H1 (cell line): Measurements from ENCODE around the gene NKAIN1. TPM values are rescaled to one million over a fixed set of nuclear protein-coding genes. Genes with fewer than 3 reads are reported as not detected.

ENCODE experiments used
- ATF3 ChIP-seq: IDR thresholded peaks from 2 replicates; pipeline ENCODE4 v1.6.1; 2011; ENCODE audit warnings: low read depth, mild to moderate bottlenecking, low read length; ENCODE audit not compliant: insufficient read depth
- CBX8 ChIP-seq: fragments of 300-800, 300-1000 bp; sonication (generic); IDR thresholded peaks from 2 replicates; pipeline ENCODE4 v1.7.1; 2016; ENCODE audit warnings: low read depth, low read length, borderline replicate concordance
- CTCF ChIP-seq, 3 experiments: IDR thresholded peaks; 1 replicate in 2 of 3; 2 replicates in 1 of 3; pipeline versions ENCODE4 v1.5.1 to v1.6.1; 2011; ENCODE audit warnings: low read length in 3 of 3, mild to moderate bottlenecking in 3 of 3, inconsistent platforms in 2 of 3, low read depth in 1 of 3, moderate library complexity in 1 of 3; ENCODE audit not compliant: insufficient read depth in 1 of 3; ENCODE audit errors: control extremely low read depth in 1 of 3
- EP300 ChIP-seq, 2 experiments: IDR thresholded peaks; 1 replicate in 1 of 2; 2 replicates in 1 of 2; pipeline ENCODE4 v1.6.1; 2011 to 2012; ENCODE audit warnings: low read depth in 2 of 2, low read length in 2 of 2, mild to moderate bottlenecking in 2 of 2, borderline replicate concordance in 1 of 2, inconsistent platforms in 1 of 2, moderate library complexity in 1 of 2
- POU5F1 ChIP-seq: IDR thresholded peaks from 2 replicates; pipeline ENCODE4 v1.6.1; 2011; ENCODE audit warnings: low read depth, mild to moderate bottlenecking, low read length, moderate library complexity
- SRF ChIP-seq: IDR thresholded peaks from 2 replicates; pipeline ENCODE4 v1.6.1; 2011; ENCODE audit warnings: mild to moderate bottlenecking, low read depth, low read length, moderate library complexity
- polyA plus RNA-seq, 7 experiments: library from polyadenylated mRNA; depleted of rRNA in 3 of 7; stranded (reverse) in 5 of 7; unstranded in 2 of 7; fragments of >200 nt in 5 of 7; fragments of 200-250 nt in 2 of 7; gene quantifications; 1 replicate in 5 of 7; 2 replicates in 1 of 7; 4 replicates in 1 of 7; pipeline versions ENCODE4 v1.2.1 to v1.2.3, GENCODE V29; 2011 to 2013; ENCODE audit warnings: missing spikeins in 2 of 7, mixed read lengths in 2 of 7
- total RNA-seq: library from RNA; stranded (reverse); fragmentation: NEBNext Ultra II Directional; extraction: Animal tissue kit (Norgen Biotek cat#: 25700); gene quantifications from 2 replicates; pipeline ENCODE4 v1.2.1, GENCODE V29; 2021

NKAIN1 gene
- total and polyA plus RNA-seq, 2 of the 8 experiments (the other 6 are each of a cell fraction or from before 2014, with no cell fraction given) = 59.3 to 66.9 TPM

DNA sequence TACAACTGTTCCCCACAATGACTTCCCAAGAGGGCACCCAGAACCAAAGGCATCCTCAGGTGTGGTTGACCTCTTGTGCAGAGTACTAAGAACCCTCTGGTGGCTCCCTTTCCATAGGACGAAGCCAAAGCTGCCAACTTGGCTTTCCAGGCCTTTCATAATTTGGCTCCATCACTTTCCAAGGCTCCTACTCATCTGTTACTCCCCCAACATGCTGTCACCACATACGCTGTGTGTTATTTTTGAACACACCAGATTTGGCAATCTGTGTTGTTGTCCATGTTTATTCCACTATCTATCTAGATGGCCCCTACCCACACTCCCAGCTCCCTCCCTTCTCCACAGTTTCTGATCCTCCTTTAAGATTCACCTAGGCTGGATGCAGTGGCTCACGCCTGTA lies 10.2 kb upstream of the NKAIN1 start (continued):
- TF ChIP-seq CTCF (IDR thresholded peaks at IDR 0.05; ENCODE audit: control extremely low read depth in 1 of 3, insufficient read depth in 1 of 3, low read depth in 1 of 3, low read length in 3 of 3) (no peak), POU5F1 (no peak), SRF (no peak), EP300 (IDR thresholded peaks at IDR 0.05; ENCODE audit: borderline replicate concordance in 1 of 2, low read depth in 2 of 2, low read length in 2 of 2) (no peak), CBX8 (no peak), ATF3 (no peak)
